Measurements from ENCODE around the gene HADH. TPM values are rescaled to one million over a fixed set of nuclear protein-coding genes. Genes with fewer than 3 reads are reported as not detected.

The HADH gene
- total RNA-seq, 1 donor from 2014 or later = 10.8 TPM

- Mint-ChIP-seq H3K36me3 (ENCODE audit: unreplicated experiment) (no peaks in the 10 kb centered on the region), H3K27ac (ENCODE audit: unreplicated experiment) (peak overlapping the region; percentile 6), H3K9me3 (ENCODE audit: unreplicated experiment) (peaks cover 1% of the 10 kb centered on the region), H3K4me1 (ENCODE audit: low read depth, unreplicated experiment) (peaks cover 12% of the 10 kb centered on the region), H3K4me3 (ENCODE audit: unreplicated experiment) (no peak overlapping the region), H3K27me3 (ENCODE audit: unreplicated experiment) (no peaks in the 10 kb centered on the region)
- no peak for DNase-seq
- TF ChIP-seq CTCF (IDR thresholded peaks at IDR 0.05; ENCODE audit: partially characterized antibody, unreplicated experiment) = no peak
These were observed 39.5 kb downstream of the HADH start for GRCh38 chr4:108029016-108029720.

- peaks cover 12% of the 10 kb centered on the region for H3K4me1 Mint-ChIP-seq (ENCODE audit: low read depth, unreplicated experiment)
- peaks cover 1% of the 10 kb centered on the region for H3K9me3 Mint-ChIP-seq (ENCODE audit: unreplicated experiment)
- no peak for DNase-seq
- H3K36me3 Mint-ChIP-seq (ENCODE audit: unreplicated experiment) = no peaks in the 10 kb centered on the region
- H3K27me3 Mint-ChIP-seq (ENCODE audit: unreplicated experiment) = no peaks in the 10 kb centered on the region
- no peak overlapping the region for H3K4me3 Mint-ChIP-seq (ENCODE audit: unreplicated experiment)
- H3K27ac Mint-ChIP-seq (ENCODE audit: unreplicated experiment) = peak overlapping the region; percentile 1
- no peak for TF ChIP-seq CTCF (IDR thresholded peaks at IDR 0.05; ENCODE audit: partially characterized antibody, unreplicated experiment)
These were observed 40.0 kb downstream of the HADH start for GRCh38 chr4:108029731-108030130.

- peak; percentile 60 for DNase-seq
- H3K27me3 Mint-ChIP-seq (ENCODE audit: unreplicated experiment) = no peaks in the 10 kb centered on the region
- peaks cover 12% of the 10 kb centered on the region for H3K4me1 Mint-ChIP-seq (ENCODE audit: low read depth, unreplicated experiment)
- peaks cover 1% of the 10 kb centered on the region for H3K9me3 Mint-ChIP-seq (ENCODE audit: unreplicated experiment)
- TF ChIP-seq CTCF (IDR thresholded peaks at IDR 0.05; ENCODE audit: partially characterized antibody, unreplicated experiment) = peak; percentile 17
- H3K27ac Mint-ChIP-seq (ENCODE audit: unreplicated experiment) = peak overlapping the region; percentile 73
- H3K4me3 Mint-ChIP-seq (ENCODE audit: unreplicated experiment) = no peak overlapping the region
- no peaks in the 10 kb centered on the region for H3K36me3 Mint-ChIP-seq (ENCODE audit: unreplicated experiment)
These were observed 40.6 kb downstream of the HADH start for GRCh38 chr4:108030332-108030731.

- H3K4me3 Mint-ChIP-seq (ENCODE audit: unreplicated experiment) = no peak overlapping the region
- peaks cover 1% of the 10 kb centered on the region for H3K9me3 Mint-ChIP-seq (ENCODE audit: unreplicated experiment)
- no peak for TF ChIP-seq CTCF (IDR thresholded peaks at IDR 0.05; ENCODE audit: partially characterized antibody, unreplicated experiment)
- H3K4me1 Mint-ChIP-seq (ENCODE audit: low read depth, unreplicated experiment) = peaks cover 12% of the 10 kb centered on the region
- H3K27ac Mint-ChIP-seq (ENCODE audit: unreplicated experiment) = no peak overlapping the region
- no peaks in the 10 kb centered on the region for H3K36me3 Mint-ChIP-seq (ENCODE audit: unreplicated experiment)
- DNase-seq = no peak
- H3K27me3 Mint-ChIP-seq (ENCODE audit: unreplicated experiment) = no peaks in the 10 kb centered on the region
These were observed 41.9 kb downstream of the HADH start for GRCh38 chr4:108031427-108032083.

GRCh38 chr4:108033348-108033747, 43.7 kb downstream of the HADH start:
- H3K27ac Mint-ChIP-seq (ENCODE audit: unreplicated experiment) = no peak overlapping the region
- H3K36me3 Mint-ChIP-seq (ENCODE audit: unreplicated experiment) = no peaks in the 10 kb centered on the region
- no peak for TF ChIP-seq CTCF (IDR thresholded peaks at IDR 0.05; ENCODE audit: partially characterized antibody, unreplicated experiment)
- DNase-seq = no peak
- H3K27me3 Mint-ChIP-seq (ENCODE audit: unreplicated experiment) = no peaks in the 10 kb centered on the region
- H3K4me3 Mint-ChIP-seq (ENCODE audit: unreplicated experiment) = no peak overlapping the region
- peaks cover 12% of the 10 kb centered on the region for H3K4me1 Mint-ChIP-seq (ENCODE audit: low read depth, unreplicated experiment)
- peaks cover 3% of the 10 kb centered on the region for H3K9me3 Mint-ChIP-seq (ENCODE audit: unreplicated experiment)
